HEK293 (cell line): ENCODE measurements around the gene UBB.

ENCODE experiments used
- CTCF ChIA-PET: fragments of 350-600 bp; formaldehyde crosslinking; extraction: SDS; loops from one replicate; lab custom pipeline; 2021; ENCODE audit warnings: antibody characterized with exemption; lab: Yijun Ruan, JAX
- POLR2A ChIA-PET: fragments of 300-600 bp; formaldehyde crosslinking; extraction: SDS; loops from one replicate; lab custom pipeline; 2020; ENCODE audit warnings: antibody characterized with exemption, inconsistent platforms; lab: Yijun Ruan, JAX
- H3K27ac ChIP-seq: fragments of 200-500 bp; sonication (Bioruptor generic); 2 replicates; pipeline ENCODE4 v1.5.1; 2014; ENCODE audit warnings: low read depth, low read length, control low read depth, inconsistent platforms; ENCODE audit errors: extremely low read depth
- H3K36me3 ChIP-seq, 2 experiments: fragments of 200-500 bp in 1 of 2; sonication (Bioruptor generic) in 1 of 2; 1 replicate in 1 of 2; 2 replicates in 1 of 2; pipeline ENCODE4 v1.5.1; 2014 to 2017; ENCODE audit warnings: inconsistent platforms in 2 of 2, low read length in 2 of 2; ENCODE audit not compliant: control insufficient read depth in 2 of 2, insufficient read depth in 1 of 2
- H3K4me1 ChIP-seq: fragments of 200-500 bp; sonication (Bioruptor generic); 2 replicates; pipeline ENCODE4 v1.5.1; 2014; ENCODE audit warnings: mild to moderate bottlenecking, low read length, inconsistent platforms; ENCODE audit not compliant: control insufficient read depth, insufficient read depth
- H3K4me3 ChIP-seq: 2 replicates; pipeline ENCODE4 v1.5.1; 2011; ENCODE audit warnings: low read depth, mild to moderate bottlenecking, control low read depth, low read length, moderate library complexity
- H3K9me3 ChIP-seq: fragments of 200-500 bp; sonication (Bioruptor generic); 2 replicates; pipeline ENCODE4 v1.5.1; 2014; ENCODE audit warnings: low read depth, low read length, inconsistent platforms; ENCODE audit not compliant: control insufficient read depth, insufficient read depth
- IKZF3 ChIP-seq: fragments of 450-650 bp; IDR thresholded peaks from 2 replicates; pipeline ENCODE4 v1.5.0; 2018; ENCODE audit warnings: missing biosample characterization, mild to moderate bottlenecking, missing genetic modification characterization, moderate library complexity
- KLF16 ChIP-seq: fragments of 450-650 bp; formaldehyde crosslinking; IDR thresholded peaks from 2 replicates; pipeline ENCODE4 v1.5.1; 2017; ENCODE audit warnings: missing biosample characterization, missing genetic modification characterization
- KLF8 ChIP-seq: fragments of 450-650 bp; formaldehyde crosslinking; IDR thresholded peaks from 2 replicates; pipeline ENCODE4 v1.5.1; 2016; ENCODE audit warnings: missing biosample characterization, missing genetic modification characterization
- MZF1 ChIP-seq: fragments of 450-650 bp; formaldehyde crosslinking; IDR thresholded peaks from 2 replicates; pipeline ENCODE4 v1.5.1; 2017; ENCODE audit warnings: missing biosample characterization, missing genetic modification characterization, borderline replicate concordance
- SCRT1 ChIP-seq: fragments of 450-650 bp; formaldehyde crosslinking; IDR thresholded peaks from 2 replicates; pipeline ENCODE4 v1.5.1; 2016; ENCODE audit warnings: missing biosample characterization, missing genetic modification characterization, borderline replicate concordance
- ZBTB17 ChIP-seq: fragments of 450-650 bp; formaldehyde crosslinking; IDR thresholded peaks from 2 replicates; pipeline ENCODE4 v1.5.1; 2016; ENCODE audit warnings: missing biosample characterization, missing genetic modification characterization
- ZFP69B ChIP-seq: fragments of 450-650 bp; formaldehyde crosslinking; IDR thresholded peaks from 2 replicates; pipeline ENCODE4 v1.5.1; 2016; ENCODE audit warnings: missing biosample characterization, missing genetic modification characterization
- ZNF2 ChIP-seq: fragments of 450-650 bp; formaldehyde crosslinking; IDR thresholded peaks from 2 replicates; pipeline ENCODE4 v1.5.1; 2016; ENCODE audit warnings: missing biosample characterization, missing genetic modification characterization
- ZNF221 ChIP-seq: fragments of 450-650 bp; formaldehyde crosslinking; IDR thresholded peaks from 2 replicates; pipeline ENCODE4 v1.5.1; 2017; ENCODE audit warnings: missing biosample characterization, missing genetic modification characterization, borderline replicate concordance
- ZNF394 ChIP-seq: fragments of 450-650 bp; formaldehyde crosslinking; IDR thresholded peaks from 2 replicates; pipeline ENCODE4 v1.5.1; 2016; ENCODE audit warnings: missing biosample characterization, missing genetic modification characterization, mild to moderate bottlenecking, moderate library complexity, borderline replicate concordance
- ZNF549 ChIP-seq: fragments of 450-650 bp; IDR thresholded peaks from 2 replicates; pipeline ENCODE4 v1.5.1; 2018; ENCODE audit warnings: missing biosample characterization, missing genetic modification characterization, mild to moderate bottlenecking, inconsistent platforms, moderate library complexity
- ZNF558 ChIP-seq: fragments of 450-650 bp; formaldehyde crosslinking; IDR thresholded peaks from 2 replicates; pipeline ENCODE4 v1.5.1; 2016; ENCODE audit warnings: missing biosample characterization, missing genetic modification characterization
- ZNF600 ChIP-seq: fragments of 450-650 bp; formaldehyde crosslinking; IDR thresholded peaks from 2 replicates; pipeline ENCODE4 v1.5.1; 2016; ENCODE audit warnings: missing biosample characterization, missing genetic modification characterization
- ZNF664 ChIP-seq: fragments of 450-650 bp; formaldehyde crosslinking; IDR thresholded peaks from 2 replicates; pipeline ENCODE4 v1.5.1; 2016; ENCODE audit warnings: missing biosample characterization, missing genetic modification characterization
- ZNF791 ChIP-seq: fragments of 450-650 bp; formaldehyde crosslinking; IDR thresholded peaks from 2 replicates; pipeline ENCODE4 v1.5.1; 2016; ENCODE audit warnings: missing biosample characterization, missing genetic modification characterization
- ZNF830 ChIP-seq: fragments of 450-650 bp; IDR thresholded peaks from 2 replicates; pipeline ENCODE4 v1.5.0; 2018; ENCODE audit warnings: missing biosample characterization, missing genetic modification characterization, low read depth, mild to moderate bottlenecking, moderate library complexity
- ZSCAN23 ChIP-seq: fragments of 450-650 bp; formaldehyde crosslinking; IDR thresholded peaks from 2 replicates; pipeline ENCODE4 v1.5.1; 2016; ENCODE audit warnings: missing biosample characterization, missing genetic modification characterization
- TF ChIP-seq, protein P1 (sequence below): fragments of 450-650 bp; formaldehyde crosslinking; IDR thresholded peaks from 2 replicates; pipeline ENCODE4 v1.5.1; 2016; ENCODE audit warnings: missing biosample characterization, missing genetic modification characterization, low read depth
- TF ChIP-seq, protein P2 (sequence below): fragments of 450-650 bp; formaldehyde crosslinking; IDR thresholded peaks from 2 replicates; pipeline ENCODE4 v1.5.1; 2016; ENCODE audit warnings: missing biosample characterization, missing genetic modification characterization
- TF ChIP-seq, protein P3 (sequence below): fragments of 450-650 bp; formaldehyde crosslinking; IDR thresholded peaks from 2 replicates; pipeline ENCODE4 v1.5.1; 2016; ENCODE audit warnings: missing biosample characterization, missing genetic modification characterization
- TF ChIP-seq, protein P4 (sequence below): fragments of 450-650 bp; formaldehyde crosslinking; IDR thresholded peaks from 2 replicates; pipeline ENCODE4 v1.5.1; 2016; ENCODE audit warnings: missing biosample characterization, missing genetic modification characterization
- TF ChIP-seq, protein P5 (sequence below): fragments of 450-650 bp; formaldehyde crosslinking; IDR thresholded peaks from 2 replicates; pipeline ENCODE4 v1.5.1; 2016; ENCODE audit warnings: missing biosample characterization, missing genetic modification characterization, borderline replicate concordance
- TF ChIP-seq, protein P6 (sequence below): IDR thresholded peaks from 2 replicates; pipeline ENCODE4 v1.6.1; 2011; ENCODE audit warnings: mild to moderate bottlenecking, low read depth, low read length, borderline replicate concordance
- TF ChIP-seq, protein P7 (sequence below): fragments of 450-650 bp; formaldehyde crosslinking; IDR thresholded peaks from 2 replicates; pipeline ENCODE4 v1.5.1; 2017; ENCODE audit warnings: missing biosample characterization, missing genetic modification characterization

Gene UBB

DNA sequence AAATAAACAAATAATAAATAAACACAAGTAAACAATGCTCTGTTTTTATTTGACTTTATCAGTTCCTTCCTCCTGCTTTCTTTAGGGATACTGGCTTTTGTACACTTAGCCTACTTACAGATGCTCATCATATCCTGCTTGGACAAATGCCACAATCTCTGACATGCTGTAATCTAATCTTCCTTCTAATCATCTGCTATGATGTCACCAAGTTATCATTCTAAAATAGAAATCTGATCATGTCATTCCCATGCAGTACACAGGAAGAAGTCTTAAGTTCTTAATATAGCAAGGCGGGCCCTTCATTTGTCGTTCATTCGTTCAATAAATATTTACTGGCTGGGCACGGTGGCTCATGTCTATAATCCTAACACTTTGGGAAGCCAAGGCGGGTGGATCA, 9.1 kb upstream of the UBB start (continued):
- TF ChIP-seq, protein P1, sequence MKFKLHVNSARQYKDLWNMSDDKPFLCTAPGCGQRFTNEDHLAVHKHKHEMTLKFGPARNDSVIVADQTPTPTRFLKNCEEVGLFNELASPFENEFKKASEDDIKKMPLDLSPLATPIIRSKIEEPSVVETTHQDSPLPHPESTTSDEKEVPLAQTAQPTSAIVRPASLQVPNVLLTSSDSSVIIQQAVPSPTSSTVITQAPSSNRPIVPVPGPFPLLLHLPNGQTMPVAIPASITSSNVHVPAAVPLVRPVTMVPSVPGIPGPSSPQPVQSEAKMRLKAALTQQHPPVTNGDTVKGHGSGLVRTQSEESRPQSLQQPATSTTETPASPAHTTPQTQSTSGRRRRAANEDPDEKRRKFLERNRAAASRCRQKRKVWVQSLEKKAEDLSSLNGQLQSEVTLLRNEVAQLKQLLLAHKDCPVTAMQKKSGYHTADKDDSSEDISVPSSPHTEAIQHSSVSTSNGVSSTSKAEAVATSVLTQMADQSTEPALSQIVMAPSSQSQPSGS (tag by site-specific recombination) = peak; percentile 95
- TF ChIP-seq KLF8 = peak; percentile 43; the same call in 1 of the 2 replicates
- peak; percentile 53; the same call in 1 of the 2 replicates for TF ChIP-seq ZFP69B
- TF ChIP-seq ZNF394 = peak; percentile 46; the same call in 1 of the 2 replicates
- no peak for TF ChIP-seq ZNF549
- TF ChIP-seq ZNF2 (tag by site-specific recombination) = no peak
- TF ChIP-seq, protein P2, sequence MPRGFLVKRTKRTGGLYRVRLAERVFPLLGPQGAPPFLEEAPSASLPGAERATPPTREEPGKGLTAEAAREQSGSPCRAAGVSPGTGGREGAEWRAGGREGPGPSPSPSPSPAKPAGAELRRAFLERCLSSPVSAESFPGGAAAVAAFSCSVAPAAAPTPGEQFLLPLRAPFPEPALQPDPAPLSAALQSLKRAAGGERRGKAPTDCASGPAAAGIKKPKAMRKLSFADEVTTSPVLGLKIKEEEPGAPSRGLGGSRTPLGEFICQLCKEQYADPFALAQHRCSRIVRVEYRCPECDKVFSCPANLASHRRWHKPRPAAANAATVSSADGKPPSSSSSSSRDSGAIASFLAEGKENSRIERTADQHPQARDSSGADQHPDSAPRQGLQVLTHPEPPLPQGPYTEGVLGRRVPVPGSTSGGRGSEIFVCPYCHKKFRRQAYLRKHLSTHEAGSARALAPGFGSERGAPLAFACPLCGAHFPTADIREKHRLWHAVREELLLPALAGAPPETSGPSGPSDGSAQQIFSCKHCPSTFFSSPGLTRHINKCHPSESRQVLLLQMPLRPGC (tag by site-specific recombination) = peak; percentile 63
- TF ChIP-seq, protein P3, sequence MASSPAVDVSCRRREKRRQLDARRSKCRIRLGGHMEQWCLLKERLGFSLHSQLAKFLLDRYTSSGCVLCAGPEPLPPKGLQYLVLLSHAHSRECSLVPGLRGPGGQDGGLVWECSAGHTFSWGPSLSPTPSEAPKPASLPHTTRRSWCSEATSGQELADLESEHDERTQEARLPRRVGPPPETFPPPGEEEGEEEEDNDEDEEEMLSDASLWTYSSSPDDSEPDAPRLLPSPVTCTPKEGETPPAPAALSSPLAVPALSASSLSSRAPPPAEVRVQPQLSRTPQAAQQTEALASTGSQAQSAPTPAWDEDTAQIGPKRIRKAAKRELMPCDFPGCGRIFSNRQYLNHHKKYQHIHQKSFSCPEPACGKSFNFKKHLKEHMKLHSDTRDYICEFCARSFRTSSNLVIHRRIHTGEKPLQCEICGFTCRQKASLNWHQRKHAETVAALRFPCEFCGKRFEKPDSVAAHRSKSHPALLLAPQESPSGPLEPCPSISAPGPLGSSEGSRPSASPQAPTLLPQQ (tag by site-specific recombination) = peak; percentile 45; the same call in 1 of the 2 replicates
- 0 out of 2 replicates have a peak, but pooled peaks have one; percentile 29 for TF ChIP-seq ZBTB17 (tag by site-specific recombination)
- TF ChIP-seq, protein P4, sequence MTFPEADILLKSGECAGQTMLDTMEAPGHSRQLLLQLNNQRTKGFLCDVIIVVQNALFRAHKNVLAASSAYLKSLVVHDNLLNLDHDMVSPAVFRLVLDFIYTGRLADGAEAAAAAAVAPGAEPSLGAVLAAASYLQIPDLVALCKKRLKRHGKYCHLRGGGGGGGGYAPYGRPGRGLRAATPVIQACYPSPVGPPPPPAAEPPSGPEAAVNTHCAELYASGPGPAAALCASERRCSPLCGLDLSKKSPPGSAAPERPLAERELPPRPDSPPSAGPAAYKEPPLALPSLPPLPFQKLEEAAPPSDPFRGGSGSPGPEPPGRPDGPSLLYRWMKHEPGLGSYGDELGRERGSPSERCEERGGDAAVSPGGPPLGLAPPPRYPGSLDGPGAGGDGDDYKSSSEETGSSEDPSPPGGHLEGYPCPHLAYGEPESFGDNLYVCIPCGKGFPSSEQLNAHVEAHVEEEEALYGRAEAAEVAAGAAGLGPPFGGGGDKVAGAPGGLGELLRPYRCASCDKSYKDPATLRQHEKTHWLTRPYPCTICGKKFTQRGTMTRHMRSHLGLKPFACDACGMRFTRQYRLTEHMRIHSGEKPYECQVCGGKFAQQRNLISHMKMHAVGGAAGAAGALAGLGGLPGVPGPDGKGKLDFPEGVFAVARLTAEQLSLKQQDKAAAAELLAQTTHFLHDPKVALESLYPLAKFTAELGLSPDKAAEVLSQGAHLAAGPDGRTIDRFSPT (tag by site-specific recombination) = 0 out of 2 replicates have a peak, but pooled peaks have one; percentile 13

DNA sequence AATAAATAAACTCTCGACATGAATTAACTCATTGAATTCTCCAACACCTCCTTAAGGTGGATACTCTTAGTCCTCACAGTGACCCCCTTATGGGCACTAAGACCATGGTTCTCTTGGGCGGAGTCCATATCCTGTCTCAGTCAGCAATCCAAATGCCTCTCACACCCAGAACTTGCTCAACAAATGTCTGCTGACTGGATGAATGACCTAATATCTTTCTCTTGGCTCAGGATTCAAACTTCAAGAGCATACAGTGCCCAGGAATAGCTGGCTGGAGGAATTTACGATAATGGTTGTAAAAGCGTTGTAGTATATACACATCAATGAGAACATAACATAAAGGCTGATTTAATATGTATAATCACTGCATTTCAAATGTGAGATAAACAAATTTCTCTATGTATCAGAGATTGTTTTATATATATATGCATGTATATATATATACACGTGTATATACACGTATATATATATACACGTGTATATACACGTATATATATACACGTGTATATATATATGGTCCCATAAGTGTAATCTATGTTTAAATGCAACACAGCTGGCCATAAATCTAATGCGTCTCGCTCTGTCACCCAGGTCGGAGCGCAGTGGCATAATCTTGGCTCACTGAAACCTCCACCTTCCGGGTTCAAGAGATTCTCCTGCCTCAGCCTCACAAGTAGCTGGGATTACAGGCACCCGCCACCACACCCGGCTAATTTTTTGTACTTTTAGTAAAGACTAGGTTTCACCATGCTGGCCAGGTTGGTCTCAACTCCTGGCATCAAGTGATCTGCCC, 6.5 kb upstream of the UBB start:
- ChIA-PET POLR2A (interaction anchor here (1.0 kb wide), 1 partner anchor 10 kb away, joined by 3 read pairs; no protein-coding TSS in a partner anchor), CTCF (interaction anchor here (0.7 to 9.7 kb wide), 3 partner anchors 11 to 59 kb away, joined by 3 to 93 read pairs (median 9); no protein-coding TSS in a partner anchor)
- Histone ChIP-seq H3K9me3 (no peaks in the 10 kb centered on the region), H3K36me3 (no peaks in the 10 kb centered on the region; a peak in 1 of 3 replicates), H3K27ac (no peak overlapping the region), H3K4me1 (peaks cover 2% of the 10 kb centered on the region; the same call in 1 of the 2 replicates), H3K4me3 (no peak overlapping the region)
- TF ChIP-seq, protein P5, sequence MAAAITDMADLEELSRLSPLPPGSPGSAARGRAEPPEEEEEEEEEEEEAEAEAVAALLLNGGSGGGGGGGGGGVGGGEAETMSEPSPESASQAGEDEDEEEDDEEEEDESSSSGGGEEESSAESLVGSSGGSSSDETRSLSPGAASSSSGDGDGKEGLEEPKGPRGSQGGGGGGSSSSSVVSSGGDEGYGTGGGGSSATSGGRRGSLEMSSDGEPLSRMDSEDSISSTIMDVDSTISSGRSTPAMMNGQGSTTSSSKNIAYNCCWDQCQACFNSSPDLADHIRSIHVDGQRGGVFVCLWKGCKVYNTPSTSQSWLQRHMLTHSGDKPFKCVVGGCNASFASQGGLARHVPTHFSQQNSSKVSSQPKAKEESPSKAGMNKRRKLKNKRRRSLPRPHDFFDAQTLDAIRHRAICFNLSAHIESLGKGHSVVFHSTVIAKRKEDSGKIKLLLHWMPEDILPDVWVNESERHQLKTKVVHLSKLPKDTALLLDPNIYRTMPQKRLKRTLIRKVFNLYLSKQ (tag by site-specific recombination) = no peak
- TF ChIP-seq ZSCAN23 (tag by site-specific recombination) = no peak
- TF ChIP-seq, protein P6, sequence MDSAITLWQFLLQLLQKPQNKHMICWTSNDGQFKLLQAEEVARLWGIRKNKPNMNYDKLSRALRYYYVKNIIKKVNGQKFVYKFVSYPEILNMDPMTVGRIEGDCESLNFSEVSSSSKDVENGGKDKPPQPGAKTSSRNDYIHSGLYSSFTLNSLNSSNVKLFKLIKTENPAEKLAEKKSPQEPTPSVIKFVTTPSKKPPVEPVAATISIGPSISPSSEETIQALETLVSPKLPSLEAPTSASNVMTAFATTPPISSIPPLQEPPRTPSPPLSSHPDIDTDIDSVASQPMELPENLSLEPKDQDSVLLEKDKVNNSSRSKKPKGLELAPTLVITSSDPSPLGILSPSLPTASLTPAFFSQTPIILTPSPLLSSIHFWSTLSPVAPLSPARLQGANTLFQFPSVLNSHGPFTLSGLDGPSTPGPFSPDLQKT = no peak
- no peak for TF ChIP-seq ZNF558
- TF ChIP-seq KLF16 (tag by site-specific recombination) = no peak
- no peak for TF ChIP-seq ZFP69B
- no peak for TF ChIP-seq ZNF221 (tag by site-specific recombination)
- no peak for TF ChIP-seq SCRT1 (tag by site-specific recombination)
- TF ChIP-seq ZNF664 (tag by site-specific recombination) = no peak
- TF ChIP-seq IKZF3 (tag by site-specific recombination) = no peak
- no peak for TF ChIP-seq ZNF791 (tag by site-specific recombination)
- no peak for TF ChIP-seq ZNF830 (tag by site-specific recombination)
- no peak for TF ChIP-seq MZF1 (tag by site-specific recombination)
- TF ChIP-seq ZNF600 (tag by site-specific recombination) = peak; percentile 75
- TF ChIP-seq, protein P7, sequence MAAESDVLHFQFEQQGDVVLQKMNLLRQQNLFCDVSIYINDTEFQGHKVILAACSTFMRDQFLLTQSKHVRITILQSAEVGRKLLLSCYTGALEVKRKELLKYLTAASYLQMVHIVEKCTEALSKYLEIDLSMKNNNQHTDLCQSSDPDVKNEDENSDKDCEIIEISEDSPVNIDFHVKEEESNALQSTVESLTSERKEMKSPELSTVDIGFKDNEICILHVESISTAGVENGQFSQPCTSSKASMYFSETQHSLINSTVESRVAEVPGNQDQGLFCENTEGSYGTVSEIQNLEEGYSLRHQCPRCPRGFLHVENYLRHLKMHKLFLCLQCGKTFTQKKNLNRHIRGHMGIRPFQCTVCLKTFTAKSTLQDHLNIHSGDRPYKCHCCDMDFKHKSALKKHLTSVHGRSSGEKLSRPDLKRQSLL (tag by site-specific recombination) = no peak
- 0 out of 2 replicates have a peak, but pooled peaks have one; percentile 30 for TF ChIP-seq ZNF394
